Hepatocyte (in vitro differentiated cells): ENCODE results near the gene MAGI2.

Source experiments
- CTCF ChIP-seq: fragments of 200-600 bp; sonication (generic); IDR thresholded peaks from 2 replicates; pipeline ENCODE4 v1.5.1; 2016; ENCODE audit warnings: antibody characterized with exemption, mild to moderate bottlenecking; ENCODE audit not compliant: poor library complexity
- EZH2 ChIP-seq: fragments of 200-600 bp; sonication (generic); IDR thresholded peaks from 2 replicates; pipeline ENCODE4 v1.6.1; 2016; ENCODE audit warnings: antibody characterized with exemption, mild to moderate bottlenecking, borderline replicate concordance

- TF ChIP-seq CTCF (no peak), EZH2 (no peak)
These were observed 417.1 kb downstream of the MAGI2 start for GRCh38 chr7:79036356-79036755.
